Pancreas (tissue), 10 donors: ENCODE data around the gene MAP2K5. TPM values are rescaled to one million over a fixed set of nuclear protein-coding genes. Genes with fewer than 3 reads are reported as not detected.

Source experiments
- ATAC-seq, 4 donors: fragments of 200-7000 bp; cut with Tn5 transposase; one replicate each; pipeline versions ENCODE4 v1.8.0 to v1.9.1; 2020; ENCODE audit warnings: mild to moderate bottlenecking in 4 of 4, moderate library complexity in 4 of 4
- DNase-seq, 6 donors: peaks; one replicate each; pipeline ENCODE4 v3.0.0-alpha.2; 2020
- FAIRE-seq: peaks from 2 replicates; lab custom pipeline; 2012; peaks lifted over from hg19 to GRCh38; lab: Jason Lieb, UNC
- H3K27ac ChIP-seq, 4 donors: fragments of 200-600 bp; sonication (generic); 1 replicate in 3 of 4; 2 replicates in 1 of 4; pipeline versions ENCODE4 v1.5.0 to v1.8.0; 2020
- H3K27me3 ChIP-seq, 4 donors: fragments of 200-600 bp; one replicate each; pipeline ENCODE4 v1.8.0; 2021
- H3K36me3 ChIP-seq, 3 donors: fragments of 200-600 bp; sonication (generic) in 1 of 3; one replicate each; pipeline versions ENCODE4 v1.5.0 to v1.8.0; 2020 to 2021
- H3K4me1 ChIP-seq, 3 donors: fragments of 200-600 bp; one replicate each; pipeline ENCODE4 v1.8.0; 2021
- H3K4me3 ChIP-seq, 4 donors: fragments of 200-600 bp; sonication (generic) in 2 of 4; one replicate each; pipeline versions ENCODE4 v1.5.0 to v1.8.0; 2020 to 2021
- H3K9me3 ChIP-seq, 4 donors: fragments of 200-600 bp; one replicate each; pipeline ENCODE4 v1.8.0; 2021
- WGBS, 2 donors: extraction: QIAGEN DNeasy Blood & Tissue Kit; methylation state at CpG; one replicate each; pipeline ENCODE4 v1.1.7; 2013; 5-methylcytosine and 5-hydroxymethylcytosine counted together
- intact Hi-C, 3 donors: fragments of 100-400 bp; cut with DNase I; formaldehyde crosslinking; loops; one replicate each; pipeline versions ENCODE4 v1.11.1 to v1.14.2; 2022
- polyA plus RNA-seq, 2 donors: library from polyadenylated mRNA; stranded (reverse); fragments of 200-250 nt; gene quantifications; one replicate each; pipeline ENCODE4 v1.2.3, GENCODE V29; 2013
- total RNA-seq, 6 donors: library from RNA; stranded (reverse); fragmentation: NEBNext Ultra II Directional in 4 of 6; extraction: Animal tissue kit (Norgen Biotek cat#: 25700) in 4 of 6; gene quantifications; one replicate each; pipeline versions ENCODE4 v1.2.1 to v1.2.4, GENCODE V29; 2021 to 2023
- TF ChIP-seq, protein P1 (sequence below), 4 donors: fragments of 200-600 bp; sonication (generic) in 3 of 4; IDR thresholded peaks; one replicate each; pipeline versions ENCODE4 v1.5.0 to v1.8.0; 2021; ENCODE audit warnings: antibody characterized with exemption in 4 of 4
- donor health status: healthy with polysubstance abuse.
- donor health status: DM: no; HTN: no; CAD: no; lungs with moderate emphysema.
- donor health status: DM: no; HTN: no; CAD: no.
- donor health status: control.
- donor health status: control.
- donor health status: Bipolar disorder and iron deficiency.
- donor health status: DM: yes; HTN: yes; CAD: no.
- donor health status: DM: no; HTN: no; CAD: no.
- donor health status: DM: no; HTN: no; CAD: no.
- donor health status: DM: yes; HTN: yes; CAD: no.

Gene MAP2K5
- total and polyA plus RNA-seq, 8 donors = 5.5 to 14.8 (median 10.0) TPM

DNA sequence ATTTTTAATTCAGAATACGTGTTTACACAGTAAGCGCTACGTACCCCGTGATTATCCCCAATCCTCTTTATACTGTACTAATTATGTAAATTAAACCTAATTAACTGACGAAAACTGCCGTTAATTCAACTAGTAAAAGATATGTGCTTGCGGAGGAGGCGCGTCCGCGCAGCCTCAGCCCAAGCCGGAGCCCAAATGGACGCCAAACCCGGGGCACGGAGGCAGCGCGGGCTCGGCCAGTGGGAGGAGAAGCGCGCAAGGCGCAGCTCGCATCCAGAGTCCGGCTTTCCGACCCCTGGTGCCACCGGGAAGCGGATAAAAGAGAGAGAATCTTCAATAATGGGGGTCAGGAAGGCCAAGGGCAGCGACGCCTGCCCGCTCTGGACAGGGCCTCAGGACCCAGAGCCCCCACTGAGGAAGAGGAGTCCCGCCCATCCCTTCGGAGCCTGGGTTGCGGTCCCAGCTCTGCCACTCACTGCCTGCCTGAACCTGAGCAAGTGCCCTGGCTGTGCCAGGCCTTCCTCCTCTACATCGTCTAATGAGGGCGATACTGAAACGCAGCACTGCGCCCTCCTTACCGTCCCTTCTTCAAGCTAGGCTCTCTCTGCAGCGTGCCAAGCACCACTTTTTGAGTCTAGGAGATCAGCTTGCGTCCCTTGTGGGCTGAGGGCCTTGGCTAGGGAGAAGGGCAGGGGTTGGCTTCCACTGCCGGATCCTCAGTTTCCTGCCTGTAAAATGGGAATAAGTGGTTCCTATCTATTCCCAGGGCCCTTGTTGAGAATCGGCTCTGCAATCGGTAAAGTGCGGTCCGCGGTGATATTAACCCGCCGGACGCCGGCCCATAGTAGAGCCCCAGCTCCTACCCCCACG lies 277.9 kb downstream of the MAP2K5 start:
- FAIRE-seq (no peak), DNase-seq (peak in 2 of 6 donors; percentile 9 to 41), ATAC-seq (peak in 2 of 4 donors; percentile 6 to 13)
- Histone ChIP-seq H3K27me3 (peaks cover 0 to 49% (median 12%) of the 10 kb centered on the region in 4 donors), H3K36me3 (no peaks in the 10 kb centered on the region), H3K9me3 (no peaks in the 10 kb centered on the region), H3K4me3 (no peak overlapping the region), H3K27ac (no peak overlapping the region), H3K4me1 (no peaks in the 10 kb centered on the region)
- 14 to 17% methylated on average over 48 to 50 of the region's 50 CpGs for WGBS, 2 donors
- intact Hi-C loops = no loop called here
- TF ChIP-seq, protein P1, sequence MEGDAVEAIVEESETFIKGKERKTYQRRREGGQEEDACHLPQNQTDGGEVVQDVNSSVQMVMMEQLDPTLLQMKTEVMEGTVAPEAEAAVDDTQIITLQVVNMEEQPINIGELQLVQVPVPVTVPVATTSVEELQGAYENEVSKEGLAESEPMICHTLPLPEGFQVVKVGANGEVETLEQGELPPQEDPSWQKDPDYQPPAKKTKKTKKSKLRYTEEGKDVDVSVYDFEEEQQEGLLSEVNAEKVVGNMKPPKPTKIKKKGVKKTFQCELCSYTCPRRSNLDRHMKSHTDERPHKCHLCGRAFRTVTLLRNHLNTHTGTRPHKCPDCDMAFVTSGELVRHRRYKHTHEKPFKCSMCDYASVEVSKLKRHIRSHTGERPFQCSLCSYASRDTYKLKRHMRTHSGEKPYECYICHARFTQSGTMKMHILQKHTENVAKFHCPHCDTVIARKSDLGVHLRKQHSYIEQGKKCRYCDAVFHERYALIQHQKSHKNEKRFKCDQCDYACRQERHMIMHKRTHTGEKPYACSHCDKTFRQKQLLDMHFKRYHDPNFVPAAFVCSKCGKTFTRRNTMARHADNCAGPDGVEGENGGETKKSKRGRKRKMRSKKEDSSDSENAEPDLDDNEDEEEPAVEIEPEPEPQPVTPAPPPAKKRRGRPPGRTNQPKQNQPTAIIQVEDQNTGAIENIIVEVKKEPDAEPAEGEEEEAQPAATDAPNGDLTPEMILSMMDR (IDR thresholded peaks at IDR 0.05) = no peak

DNA sequence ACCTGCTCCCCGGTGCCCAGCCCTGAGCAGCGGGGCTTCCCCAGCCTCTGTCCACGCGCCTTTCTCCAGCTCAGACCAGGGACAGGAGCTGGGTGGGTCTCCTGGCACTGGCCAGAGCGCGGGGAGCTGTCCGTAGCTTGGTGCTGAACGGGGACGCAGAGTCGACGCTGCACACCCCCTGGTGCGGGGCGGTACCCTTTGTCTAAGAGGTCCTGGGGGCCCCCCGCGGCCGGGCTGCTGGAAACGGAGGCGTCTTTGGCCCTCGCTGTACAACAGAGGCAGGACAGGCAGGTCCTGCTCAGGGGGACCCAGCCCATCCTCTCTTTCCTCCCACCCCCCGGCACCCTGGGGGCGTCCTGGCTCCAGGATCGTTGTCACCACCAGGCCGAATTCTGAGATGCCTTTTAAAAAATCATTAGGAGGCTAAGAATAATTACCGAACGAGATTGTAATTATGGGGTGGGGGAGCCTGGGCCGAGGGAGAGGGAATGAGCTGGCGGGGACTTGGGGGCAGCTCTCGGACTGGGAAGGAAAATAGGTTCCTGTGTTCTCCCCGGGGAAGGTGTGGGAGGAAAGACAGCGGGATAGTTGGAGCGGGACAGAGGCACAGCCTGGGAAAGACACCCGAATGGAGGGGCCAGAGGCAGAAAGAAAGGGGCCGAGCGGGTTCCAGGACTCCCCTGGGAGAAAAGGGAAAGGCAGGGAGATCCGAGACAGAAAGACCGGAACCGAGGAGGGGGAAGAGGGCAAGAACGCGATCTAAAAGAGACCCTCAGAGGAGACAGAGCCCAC lies 278.7 kb downstream of the MAP2K5 start:
- ATAC-seq (peak; percentile 71 to 92 (median 82)), DNase-seq (peak in 4 of 6 donors; percentile 38 to 84 (median 52)), FAIRE-seq (no peak)
- H3K36me3 ChIP-seq = no peaks in the 10 kb centered on the region
- H3K4me1 ChIP-seq = peaks cover 0 to 4% (median 4%) of the 10 kb centered on the region in 3 donors
- H3K4me3 ChIP-seq = no peak overlapping the region
- H3K27me3 ChIP-seq = peaks cover 0 to 56% (median 13%) of the 10 kb centered on the region in 4 donors
- H3K27ac ChIP-seq = no peak overlapping the region
- WGBS, 2 donors = 6 to 7% methylated on average over 39 of the region's 39 CpGs
- H3K9me3 ChIP-seq = no peaks in the 10 kb centered on the region
- intact Hi-C loops = no loop called here
- TF ChIP-seq, protein P1 (IDR thresholded peaks at IDR 0.05) = no peak

DNA sequence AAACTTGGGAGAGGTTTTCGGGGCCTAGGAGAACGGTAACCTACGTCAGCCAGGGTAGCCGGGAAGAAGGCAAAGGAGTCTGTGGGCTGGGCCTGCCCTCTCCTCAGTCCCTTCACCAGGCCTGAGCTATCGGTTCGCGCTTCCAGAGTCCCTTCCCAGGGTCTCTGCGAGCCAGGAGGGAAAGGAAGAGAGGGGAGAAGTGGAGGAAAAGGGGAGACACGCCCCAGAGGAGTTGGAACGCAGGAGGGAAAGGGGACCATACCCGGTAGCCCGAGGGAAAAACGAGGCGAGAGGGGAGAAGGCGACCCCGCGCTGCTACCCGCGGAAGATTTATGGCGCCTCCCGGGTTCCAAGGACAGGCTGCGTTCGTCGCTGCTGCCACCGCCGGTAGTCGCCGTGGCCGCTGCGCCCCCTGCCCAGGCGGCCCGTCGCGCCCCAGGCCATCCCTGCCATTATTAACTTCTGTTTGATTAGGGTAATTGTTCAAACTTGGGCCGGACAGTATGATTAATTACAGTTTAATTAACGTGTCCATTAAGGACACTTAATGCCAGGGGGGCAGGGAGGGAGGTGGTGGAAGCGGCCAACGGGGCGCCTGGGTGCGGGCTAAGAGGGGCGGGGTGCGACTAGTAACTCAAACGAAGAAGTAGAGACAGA lies 279.4 kb downstream of the MAP2K5 start:
- Histone ChIP-seq H3K4me1 (peaks cover 0 to 4% (median 4%) of the 10 kb centered on the region in 3 donors), H3K36me3 (no peaks in the 10 kb centered on the region), H3K4me3 (no peak overlapping the region), H3K27ac (no peak overlapping the region), H3K9me3 (no peaks in the 10 kb centered on the region), H3K27me3 (peaks cover 0 to 63% (median 16%) of the 10 kb centered on the region in 4 donors)
- 4 to 5% methylated on average over 42 to 43 of the region's 43 CpGs for WGBS, 2 donors
- FAIRE-seq = no peak
- ATAC-seq = no peak
- TF ChIP-seq, protein P1 (IDR thresholded peaks at IDR 0.05) = no peak
- peak in 1 of 6 donors; percentile 40 for DNase-seq
- intact Hi-C loops = no loop called here

DNA sequence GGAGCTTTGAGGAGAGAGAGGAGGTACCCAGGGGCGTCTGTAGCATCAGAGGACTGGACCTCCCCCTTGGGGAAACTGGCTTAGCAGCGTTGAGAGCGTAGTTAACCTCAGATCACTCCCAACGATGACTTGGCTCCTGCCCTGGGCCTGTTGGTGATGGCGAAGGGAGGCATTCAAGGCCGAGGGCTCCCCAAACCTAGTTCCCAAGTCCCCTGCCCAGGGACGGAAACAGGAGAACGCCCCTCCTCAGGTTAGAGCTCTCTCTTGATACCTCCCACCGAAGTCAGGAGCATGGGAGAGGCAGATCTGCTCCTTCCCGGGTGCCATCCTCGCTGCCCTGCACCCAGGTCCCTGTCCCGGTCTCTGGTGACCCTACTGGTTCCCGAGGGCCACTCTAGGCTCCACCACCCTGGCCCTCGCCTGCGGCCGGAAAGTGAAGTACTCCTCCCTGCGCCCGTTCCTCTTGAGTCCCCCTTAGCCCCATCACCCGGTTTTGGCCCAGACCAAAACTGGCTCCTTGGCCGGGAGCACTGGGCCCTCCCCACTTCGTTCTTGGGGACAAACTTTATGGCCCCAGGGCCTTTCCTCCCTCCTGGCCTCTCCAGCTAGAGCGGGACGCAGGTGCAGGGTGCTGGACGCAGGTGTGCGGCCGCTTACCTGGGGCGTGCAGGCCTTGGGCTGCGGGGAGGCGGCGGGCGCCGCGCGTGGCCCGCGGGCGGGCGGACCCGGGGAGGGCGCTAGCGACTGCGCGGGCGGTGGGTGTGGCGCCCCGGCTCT lies 280.2 kb downstream of the MAP2K5 start:
- DNase-seq (peak in 1 of 6 donors; percentile 64), FAIRE-seq (no peak), ATAC-seq (no peak)
- intact Hi-C loops = no loop called here
- Histone ChIP-seq H3K27me3 (peaks cover 0 to 71% (median 21%) of the 10 kb centered on the region in 4 donors), H3K27ac (no peak overlapping the region), H3K4me1 (peaks cover 0 to 4% (median 4%) of the 10 kb centered on the region in 3 donors), H3K9me3 (no peaks in the 10 kb centered on the region), H3K36me3 (no peaks in the 10 kb centered on the region), H3K4me3 (peak overlapping the region in 1 of 4 donors; percentile 42)
- TF ChIP-seq, protein P1 (IDR thresholded peaks at IDR 0.05) = no peak
- 3 to 5% methylated on average over 29 to 46 of the region's 46 CpGs for WGBS, 2 donors
